ENCODE measurements around the gene ZNF444. TPM values are rescaled to one million over a fixed set of nuclear protein-coding genes. Genes with fewer than 3 reads are reported as not detected.

The ZNF444 gene
- total RNA-seq, 4 donors from 2014 or later, result 10.6 to 22.1 (median 15.6) TPM

Small RNA genes within 50 kb of the gene (small RNA-seq; reads per million reads assigned to genes)
- 0 reads per million in 4 donors for gene AC024580.2
- 0 reads per million in 4 donors for gene RF00019

Other genes with a start within 250 kb of the ZNF444 start
- gene NLRP13, start 209.0 kb upstream of the ZNF444 start, total RNA-seq, result not detected
- not detected for gene NLRP8, start 193.5 kb upstream of the ZNF444 start, total RNA-seq
- gene NLRP5, start 154.5 kb upstream of the ZNF444 start, total RNA-seq, result not detected
- 10 to 100 TPM in 3 of 4 donors, 1 to 10 TPM in 1; 9.9 to 21.3 (median 13.1) TPM for gene ZNF787, start 20.0 kb upstream of the ZNF444 start, total RNA-seq
- gene GALP, start 34.7 kb downstream of the ZNF444 start, total RNA-seq, result not detected
- not detected for gene ZSCAN5B, start 56.5 kb downstream of the ZNF444 start, total RNA-seq
- gene ZSCAN5C, start 61.0 kb downstream of the ZNF444 start, total RNA-seq, result not detected
- 1 to 10 TPM in 1 of 4 donors, under 1 TPM in 1, not detected in 2; 0.95 to 2.4 TPM for gene EDDM13, start 131.5 kb downstream of the ZNF444 start, total RNA-seq
- gene ZSCAN5A, start 173.6 kb downstream of the ZNF444 start, total RNA-seq, result 10 to 100 TPM in 1 of 4 donors, 1 to 10 TPM in 3; 2.8 to 13.2 (median 6.8) TPM

Measured in esophagus squamous epithelium (tissue), 4 donors.